ENCODE results near the gene DEF6.

Gene DEF6

DNA sequence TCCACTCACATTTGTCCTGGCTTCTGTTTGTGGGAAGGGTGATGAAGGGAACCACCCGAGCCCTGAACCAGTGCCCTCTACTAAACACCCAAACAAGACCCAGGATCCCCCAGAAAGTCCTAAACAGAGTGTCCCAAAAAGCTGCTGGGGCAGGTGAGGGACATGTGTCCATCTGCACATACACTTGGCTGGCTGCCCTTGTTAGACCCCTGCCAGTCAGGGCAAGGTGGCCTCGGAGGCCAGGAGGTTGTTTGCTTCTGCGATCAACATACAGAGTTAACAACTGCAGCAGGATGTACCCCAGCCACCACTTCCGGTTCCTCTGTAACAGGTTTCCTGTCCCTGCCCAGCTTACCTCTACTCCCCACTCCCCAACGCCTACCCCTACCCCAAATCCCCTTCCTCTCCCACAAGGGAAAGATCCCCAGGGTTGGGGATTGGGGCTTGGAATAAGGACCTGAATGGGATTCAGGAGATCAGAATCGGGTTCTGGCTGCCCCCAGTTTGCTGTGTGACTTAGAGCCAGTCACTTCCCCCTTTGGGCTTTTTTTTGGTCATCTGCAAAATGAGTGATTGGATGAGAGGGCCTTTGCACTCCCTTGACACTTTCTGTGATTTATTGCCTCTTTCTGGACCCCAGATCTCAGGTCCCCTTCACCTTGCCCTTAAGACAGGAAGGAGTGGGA lies 13.9 kb downstream of the DEF6 start:
- TF ChIP-seq, protein P1, sequence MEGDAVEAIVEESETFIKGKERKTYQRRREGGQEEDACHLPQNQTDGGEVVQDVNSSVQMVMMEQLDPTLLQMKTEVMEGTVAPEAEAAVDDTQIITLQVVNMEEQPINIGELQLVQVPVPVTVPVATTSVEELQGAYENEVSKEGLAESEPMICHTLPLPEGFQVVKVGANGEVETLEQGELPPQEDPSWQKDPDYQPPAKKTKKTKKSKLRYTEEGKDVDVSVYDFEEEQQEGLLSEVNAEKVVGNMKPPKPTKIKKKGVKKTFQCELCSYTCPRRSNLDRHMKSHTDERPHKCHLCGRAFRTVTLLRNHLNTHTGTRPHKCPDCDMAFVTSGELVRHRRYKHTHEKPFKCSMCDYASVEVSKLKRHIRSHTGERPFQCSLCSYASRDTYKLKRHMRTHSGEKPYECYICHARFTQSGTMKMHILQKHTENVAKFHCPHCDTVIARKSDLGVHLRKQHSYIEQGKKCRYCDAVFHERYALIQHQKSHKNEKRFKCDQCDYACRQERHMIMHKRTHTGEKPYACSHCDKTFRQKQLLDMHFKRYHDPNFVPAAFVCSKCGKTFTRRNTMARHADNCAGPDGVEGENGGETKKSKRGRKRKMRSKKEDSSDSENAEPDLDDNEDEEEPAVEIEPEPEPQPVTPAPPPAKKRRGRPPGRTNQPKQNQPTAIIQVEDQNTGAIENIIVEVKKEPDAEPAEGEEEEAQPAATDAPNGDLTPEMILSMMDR (IDR thresholded peaks at IDR 0.05), result no peak
- Histone ChIP-seq H3K4me1 (no peaks in the 10 kb centered on the region), H3K27me3 (no peaks in the 10 kb centered on the region), H3K4me3 (no peak overlapping the region), H3K36me3 (peaks cover 0 to 5% (median 0%) of the 10 kb centered on the region in 3 donors), H3K27ac (no peak overlapping the region), H3K9me3 (no peaks in the 10 kb centered on the region)
- no peak for DNase-seq
- intact Hi-C loops (cut with DNase I; ENCODE audit: low total_unique reads), result no loop called here

DNA sequence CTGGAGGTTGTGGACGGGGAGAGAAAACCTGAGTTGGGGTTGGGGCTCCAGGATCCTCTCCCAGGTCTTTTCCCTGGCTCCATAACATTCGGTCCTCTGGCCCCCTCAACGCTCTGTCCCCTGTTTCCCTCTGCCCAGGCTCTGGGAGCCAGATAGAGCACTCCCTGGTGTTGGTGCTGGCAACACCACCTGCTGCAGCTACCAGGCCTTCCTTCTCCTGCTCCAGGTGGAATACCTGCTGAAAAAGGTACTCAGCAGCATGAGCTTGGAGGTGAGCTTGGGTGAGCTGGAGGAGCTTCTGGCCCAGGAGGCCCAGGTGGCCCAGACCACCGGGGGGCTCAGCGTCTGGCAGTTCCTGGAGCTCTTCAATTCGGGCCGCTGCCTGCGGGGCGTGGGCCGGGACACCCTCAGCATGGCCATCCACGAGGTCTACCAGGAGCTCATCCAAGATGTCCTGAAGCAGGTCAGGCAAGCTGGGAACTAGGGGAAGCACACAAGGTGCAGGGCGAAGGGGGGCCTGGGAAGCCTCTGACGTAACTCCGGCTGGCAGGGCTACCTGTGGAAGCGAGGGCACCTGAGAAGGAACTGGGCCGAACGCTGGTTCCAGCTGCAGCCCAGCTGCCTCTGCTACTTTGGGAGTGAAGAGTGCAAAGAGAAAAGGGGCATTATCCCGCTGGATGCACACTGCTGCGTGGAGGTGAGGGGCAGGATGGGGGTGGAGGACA lies 14.6 kb downstream of the DEF6 start:
- Histone ChIP-seq H3K4me3 (no peak overlapping the region), H3K27ac (no peak overlapping the region)
- intact Hi-C loops (cut with DNase I; ENCODE audit: low total_unique reads), result no loop called here

DNA sequence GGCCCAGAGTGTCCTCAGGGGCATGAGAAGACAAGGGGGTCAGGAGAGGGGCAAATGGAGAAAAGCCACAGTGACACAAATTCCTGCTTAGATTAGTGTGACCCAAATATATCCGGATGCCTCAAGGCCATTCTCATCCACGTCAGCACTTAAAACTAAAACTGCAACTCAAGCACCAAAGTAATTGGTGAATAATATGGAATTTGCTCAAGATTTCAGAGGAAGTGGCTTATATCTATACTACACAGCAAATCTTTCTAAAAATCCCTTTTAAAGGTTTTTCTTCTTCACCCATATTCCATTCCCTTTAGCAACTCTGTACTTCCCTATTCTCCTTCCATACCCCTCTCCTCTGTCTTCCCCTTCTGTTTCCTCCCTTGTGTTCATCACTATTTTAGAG lies 15.2 kb downstream of the DEF6 start:
- no peak for DNase-seq
- no peak overlapping the region for H3K27ac ChIP-seq
- H3K9me3 ChIP-seq, result no peaks in the 10 kb centered on the region
- peaks cover 0 to 4% (median 2%) of the 10 kb centered on the region in 4 donors for H3K4me1 ChIP-seq
- no peaks in the 10 kb centered on the region for H3K27me3 ChIP-seq
- intact Hi-C loops (cut with DNase I; ENCODE audit: low total_unique reads), result no loop called here
- H3K36me3 ChIP-seq, result peaks cover 0 to 5% (median 0%) of the 10 kb centered on the region in 3 donors
- TF ChIP-seq, protein P1 (IDR thresholded peaks at IDR 0.05), result no peak
- H3K4me3 ChIP-seq, result no peak overlapping the region

More for the DNA sequence above, 14.6 kb downstream of the DEF6 start:
- no peak for DNase-seq
- Histone ChIP-seq H3K9me3 (no peaks in the 10 kb centered on the region), H3K4me1 (no peaks in the 10 kb centered on the region), H3K27me3 (no peaks in the 10 kb centered on the region), H3K36me3 (peaks cover 0 to 5% (median 0%) of the 10 kb centered on the region in 3 donors)
- TF ChIP-seq, protein P1 (IDR thresholded peaks at IDR 0.05), result no peak

DNA sequence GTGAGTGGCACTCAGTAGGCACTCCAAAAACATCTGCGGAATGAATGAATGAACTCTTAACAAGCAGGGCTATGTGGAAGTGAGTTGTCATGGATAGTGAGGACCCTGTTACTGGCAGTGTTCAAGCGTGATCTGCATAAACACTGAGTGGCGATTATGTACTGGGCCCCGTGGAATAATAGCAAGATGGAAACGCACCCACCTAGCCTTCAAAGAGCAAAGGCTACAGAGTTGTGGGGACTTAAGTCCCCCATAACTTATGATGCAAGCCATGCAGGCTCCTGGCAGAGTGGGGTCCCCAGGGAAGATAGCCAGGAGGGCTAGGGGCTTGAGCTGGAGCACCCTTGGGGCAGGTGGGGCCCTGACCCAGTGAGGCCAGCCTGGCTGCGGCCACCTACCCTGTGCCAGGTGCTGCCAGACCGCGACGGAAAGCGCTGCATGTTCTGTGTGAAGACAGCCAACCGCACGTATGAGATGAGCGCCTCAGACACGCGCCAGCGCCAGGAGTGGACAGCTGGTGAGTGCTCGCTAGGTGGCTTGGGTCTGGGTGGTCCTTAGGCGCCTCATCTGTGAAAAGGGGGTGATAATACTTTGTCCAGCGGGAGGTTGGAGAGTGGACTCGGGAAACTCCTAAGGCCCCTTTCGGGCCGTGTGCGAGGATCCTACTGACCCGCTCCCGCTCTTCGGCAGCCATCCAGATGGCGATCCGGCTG lies 20.0 kb downstream of the DEF6 start:
- DNase-seq, result no peak
- Histone ChIP-seq H3K4me1 (peaks cover 0 to 19% (median 10%) of the 10 kb centered on the region in 4 donors), H3K27ac (peak overlapping the region; percentile 36 to 46), H3K4me3 (peak overlapping the region; percentile 49 to 63), H3K36me3 (peaks cover 0 to 9% (median 0%) of the 10 kb centered on the region in 3 donors), H3K27me3 (no peaks in the 10 kb centered on the region), H3K9me3 (no peaks in the 10 kb centered on the region)
- intact Hi-C loops (cut with DNase I; ENCODE audit: low total_unique reads), result no loop called here
- TF ChIP-seq, protein P1 (IDR thresholded peaks at IDR 0.05), result no peak

DNA sequence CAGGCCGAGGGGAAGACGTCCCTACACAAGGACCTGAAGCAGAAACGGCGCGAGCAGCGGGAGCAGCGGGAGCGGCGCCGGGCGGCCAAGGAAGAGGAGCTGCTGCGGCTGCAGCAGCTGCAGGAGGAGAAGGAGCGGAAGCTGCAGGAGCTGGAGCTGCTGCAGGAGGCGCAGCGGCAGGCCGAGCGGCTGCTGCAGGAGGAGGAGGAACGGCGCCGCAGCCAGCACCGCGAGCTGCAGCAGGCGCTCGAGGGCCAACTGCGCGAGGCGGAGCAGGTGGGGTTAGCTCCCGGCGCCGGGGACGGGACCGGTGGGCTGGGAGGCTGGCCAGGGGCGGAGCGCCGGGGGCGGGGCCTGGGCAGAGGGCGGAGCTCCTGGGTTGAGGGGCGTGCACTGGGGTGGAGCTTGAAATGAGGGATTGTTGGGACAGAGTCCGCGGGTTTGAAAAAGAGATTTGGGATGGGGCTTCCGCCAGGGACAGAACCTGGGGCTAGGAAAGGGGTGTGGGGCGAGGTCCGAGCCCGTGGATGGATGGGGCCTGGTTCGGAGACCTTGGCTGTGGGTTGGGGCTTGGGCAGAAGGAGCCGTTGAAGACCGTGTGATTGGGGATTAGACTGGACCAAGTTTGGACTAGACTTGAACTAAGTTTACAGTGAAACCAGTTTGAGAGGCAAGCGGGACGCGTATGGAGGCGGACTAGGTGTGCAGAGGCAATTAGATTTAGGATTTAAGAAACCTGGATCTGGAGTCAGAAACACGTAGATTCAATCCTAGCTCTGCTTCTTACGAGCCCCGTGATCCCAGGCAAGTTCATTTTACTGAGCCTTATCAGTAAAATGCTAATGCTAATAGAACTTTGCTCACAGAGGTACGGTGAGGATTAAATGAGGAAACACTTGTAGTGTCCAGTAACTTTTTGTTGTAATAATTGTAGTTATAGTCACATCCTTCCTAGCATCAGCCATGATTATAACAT lies 20.9 kb downstream of the DEF6 start:
- TF ChIP-seq, protein P1 (IDR thresholded peaks at IDR 0.05), result no peak
- Histone ChIP-seq H3K27ac (peak overlapping the region; percentile 36 to 46), H3K36me3 (peaks cover 0 to 9% (median 0%) of the 10 kb centered on the region in 3 donors), H3K4me1 (peaks cover 0 to 19% (median 10%) of the 10 kb centered on the region in 4 donors), H3K9me3 (no peaks in the 10 kb centered on the region), H3K4me3 (peak overlapping the region; percentile 49 to 63), H3K27me3 (no peaks in the 10 kb centered on the region)
- peak; percentile 67 to 89 for DNase-seq
- intact Hi-C loops (cut with DNase I; ENCODE audit: low total_unique reads), result no loop called here

Data from tibial artery (tissue), 4 donors.